TTC549 (cell line): ENCODE data around the gene BTBD10.

ENCODE experiments used
- FAIRE-seq: peaks from 2 replicates; lab custom pipeline; 2012; peaks lifted over from hg19 to GRCh38; lab: Jason Lieb, UNC

The BTBD10 gene

GRCh38 chr11:13338427-13339069 is 124.5 kb downstream of the BTBD10 start:
- no peak for FAIRE-seq

GRCh38 chr11:13338019-13338426 is 125.0 kb downstream of the BTBD10 start:
- no peak for FAIRE-seq
